Measurements from ENCODE around the gene FALEC.
"Not testable (repeated sequence)": the region's sequence is repeated elsewhere in the genome, so short reads cannot be mapped to it uniquely, and the experiment has no call there.

Gene FALEC

DNA sequence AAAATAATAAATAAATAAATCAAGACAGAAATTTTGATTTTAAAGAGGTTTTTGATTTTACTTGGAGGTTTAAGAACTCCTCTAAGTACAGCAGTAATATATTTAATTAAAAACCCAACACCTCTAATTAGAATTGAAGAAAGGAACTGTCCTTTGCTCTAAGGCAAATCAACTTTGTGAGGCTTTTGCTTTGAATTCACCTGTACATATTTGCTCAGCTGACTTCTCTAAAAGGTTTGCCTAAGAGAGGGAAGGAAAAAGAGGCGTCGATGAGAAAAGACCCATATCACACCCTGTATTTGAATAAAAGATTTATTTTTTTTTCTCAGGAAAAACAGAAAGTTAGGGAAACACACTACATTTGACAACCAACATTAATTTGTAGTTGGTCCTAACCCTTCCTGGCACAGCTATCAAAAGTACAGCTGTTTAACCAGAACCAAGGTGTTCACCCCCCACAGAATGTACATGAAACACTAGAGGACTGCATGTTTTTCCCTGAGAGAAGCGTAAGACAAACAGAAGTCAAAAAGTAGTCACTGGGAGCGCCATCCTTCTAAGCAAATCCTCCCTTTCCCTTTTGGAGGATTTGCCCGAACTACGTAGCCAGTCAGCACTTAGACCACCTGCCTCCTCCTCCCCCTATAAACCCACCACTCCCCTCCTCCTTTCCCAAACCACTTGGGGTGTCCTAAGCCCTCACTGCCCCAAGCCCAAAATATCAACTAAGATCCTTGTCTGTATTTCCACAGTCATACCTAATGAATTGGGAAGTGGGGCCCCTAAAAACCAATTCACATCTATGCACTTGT is 58.9 kb downstream of the FALEC start:
- no peak for DNase-seq (ENCODE audit: low read depth)

DNA sequence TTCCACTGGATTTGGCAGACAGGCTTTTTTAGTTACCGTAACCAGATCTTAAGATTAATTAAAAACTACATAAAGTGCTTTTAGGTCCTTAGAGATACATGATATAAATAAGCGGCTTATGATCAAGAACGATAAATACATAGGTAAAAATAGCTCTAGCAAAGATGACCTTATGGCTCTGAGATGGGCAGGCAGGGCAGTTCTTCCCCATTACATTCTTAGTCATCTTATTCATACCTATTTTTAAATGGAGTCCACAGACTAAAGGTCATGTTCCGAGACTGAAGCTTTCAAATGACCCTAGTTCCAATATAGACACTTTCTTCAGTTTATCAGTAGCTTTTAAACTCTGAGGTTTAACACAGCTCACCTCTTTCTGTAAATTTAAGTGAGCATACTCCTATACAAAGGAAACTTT is 59.5 kb downstream of the FALEC start:
- no peak for DNase-seq (ENCODE audit: low read depth)

DNA sequence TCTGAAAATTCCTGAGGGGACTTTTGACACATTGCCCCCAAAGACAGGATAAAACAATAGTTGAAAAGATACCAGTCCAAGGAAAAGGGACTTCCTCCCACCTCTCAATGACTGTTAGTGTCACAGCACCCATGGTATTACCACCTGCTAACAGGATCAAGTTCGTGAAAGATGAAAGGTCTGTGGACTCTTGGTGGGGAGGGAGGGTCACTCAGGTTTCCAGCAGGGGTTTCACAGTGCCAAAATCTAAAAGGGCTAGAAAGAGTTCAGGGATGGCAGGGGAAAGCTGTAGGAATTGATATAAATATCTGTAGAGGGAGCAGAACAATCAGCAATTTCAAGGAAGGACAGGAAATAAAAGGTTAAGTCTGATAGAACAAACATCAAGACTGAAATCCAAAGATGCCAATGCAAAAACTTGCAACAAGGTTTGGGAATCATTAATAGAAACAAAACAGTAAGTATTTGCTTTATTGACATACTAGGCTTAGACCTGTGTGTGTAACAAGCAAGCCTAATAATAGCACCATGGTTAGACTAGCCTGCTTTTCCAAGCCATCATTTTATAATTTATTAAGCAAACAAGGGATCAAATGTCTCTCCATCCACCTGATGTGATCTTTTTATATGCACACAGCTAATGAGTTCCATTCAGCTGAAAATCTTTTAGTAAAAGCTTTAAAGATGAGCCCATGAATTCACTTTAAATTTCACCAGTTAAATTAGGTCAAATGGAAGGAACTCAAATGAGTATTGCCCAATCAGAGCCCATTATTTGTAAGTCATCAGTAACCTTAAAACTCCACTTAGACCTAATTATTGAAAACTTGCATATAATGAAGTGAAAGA is 60.2 kb downstream of the FALEC start:
- DNase-seq (ENCODE audit: low read depth), result no peak

DNA sequence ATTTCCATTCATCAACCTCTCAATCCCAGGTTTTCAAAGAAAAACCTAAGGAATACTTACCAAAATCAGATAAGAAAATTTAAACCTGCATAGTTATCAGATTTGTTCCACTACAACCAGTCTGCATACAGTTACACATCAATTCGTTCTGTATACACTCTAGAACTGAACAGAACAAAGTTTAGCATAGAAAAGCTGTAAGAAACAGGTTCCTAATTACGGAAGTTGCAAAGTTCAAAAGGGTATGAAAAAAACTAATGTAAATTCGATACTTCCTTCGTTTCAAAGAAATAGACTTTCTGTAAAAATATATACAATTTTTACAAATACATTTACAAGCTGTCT is 60.8 kb downstream of the FALEC start:
- DNase-seq (ENCODE audit: low read depth), result no peak

DNA sequence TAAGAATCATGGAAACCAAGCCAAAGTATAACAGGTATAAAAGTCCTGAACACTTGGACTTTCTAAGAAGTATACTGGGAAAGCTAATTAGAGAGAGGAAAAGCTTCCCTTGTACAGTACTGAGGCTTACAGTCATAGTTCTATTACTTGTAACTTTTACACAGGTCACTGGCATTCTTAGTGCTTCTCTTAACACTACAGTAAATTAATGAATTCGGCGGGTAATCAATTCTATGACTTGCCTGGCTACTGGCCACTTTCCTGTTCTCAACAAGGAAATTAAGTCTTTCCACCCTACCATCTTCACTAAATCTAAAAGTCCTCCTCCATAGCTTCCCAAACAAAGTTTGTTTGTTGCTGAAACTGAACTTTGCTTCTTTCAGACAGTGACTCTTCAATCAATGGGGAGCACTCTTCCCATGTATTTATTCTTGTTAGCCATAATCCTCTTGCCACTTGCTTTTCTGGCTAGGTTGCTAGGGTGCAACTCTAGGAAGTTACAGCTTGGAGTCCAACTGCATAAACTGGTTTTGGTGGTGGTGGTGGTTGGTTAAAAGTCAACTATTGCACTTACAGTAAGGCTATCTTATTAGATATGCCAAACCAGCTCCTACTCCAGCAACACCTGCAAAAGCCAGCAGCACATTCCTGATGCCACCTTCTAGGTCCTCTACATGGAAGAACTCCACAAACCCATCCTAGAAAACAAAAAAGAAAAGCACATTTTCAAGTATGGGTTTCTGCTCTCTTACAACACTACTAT is 61.4 kb downstream of the FALEC start:
- no peak for DNase-seq (ENCODE audit: low read depth)

DNA sequence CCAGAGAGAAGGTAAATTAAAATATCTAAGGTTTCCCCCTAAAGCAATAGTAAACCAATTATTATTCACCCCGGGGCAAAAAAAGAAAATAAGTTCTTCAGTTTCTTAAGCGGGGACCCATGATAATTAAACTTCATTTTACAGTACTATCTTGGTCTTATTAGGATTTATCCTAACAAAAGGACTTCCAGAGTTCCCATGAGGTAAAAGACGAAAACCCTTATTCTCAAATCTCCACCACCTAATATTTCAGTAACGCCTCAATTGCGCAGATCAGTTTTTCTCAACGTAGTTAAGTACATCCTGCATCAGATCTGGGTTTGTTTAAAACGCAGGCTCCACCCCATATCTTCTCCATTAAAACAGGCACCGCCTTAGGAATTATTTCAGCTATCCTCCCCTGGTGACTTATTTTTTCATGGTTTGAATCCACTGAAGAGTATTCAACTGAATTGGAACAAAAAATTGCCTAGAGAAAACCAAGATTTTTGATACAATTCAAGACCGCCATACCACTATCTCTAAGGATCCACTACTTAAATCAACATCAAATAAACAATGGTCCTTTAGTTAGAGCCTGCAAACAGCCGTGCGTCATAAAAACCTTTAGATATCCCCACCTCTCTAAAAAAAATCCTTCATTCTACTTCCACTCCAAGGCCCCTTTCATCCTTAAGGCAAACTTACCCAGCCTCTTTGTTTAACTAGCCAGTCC is 62.2 kb downstream of the FALEC start:
- no peak for DNase-seq (ENCODE audit: low read depth)

DNA sequence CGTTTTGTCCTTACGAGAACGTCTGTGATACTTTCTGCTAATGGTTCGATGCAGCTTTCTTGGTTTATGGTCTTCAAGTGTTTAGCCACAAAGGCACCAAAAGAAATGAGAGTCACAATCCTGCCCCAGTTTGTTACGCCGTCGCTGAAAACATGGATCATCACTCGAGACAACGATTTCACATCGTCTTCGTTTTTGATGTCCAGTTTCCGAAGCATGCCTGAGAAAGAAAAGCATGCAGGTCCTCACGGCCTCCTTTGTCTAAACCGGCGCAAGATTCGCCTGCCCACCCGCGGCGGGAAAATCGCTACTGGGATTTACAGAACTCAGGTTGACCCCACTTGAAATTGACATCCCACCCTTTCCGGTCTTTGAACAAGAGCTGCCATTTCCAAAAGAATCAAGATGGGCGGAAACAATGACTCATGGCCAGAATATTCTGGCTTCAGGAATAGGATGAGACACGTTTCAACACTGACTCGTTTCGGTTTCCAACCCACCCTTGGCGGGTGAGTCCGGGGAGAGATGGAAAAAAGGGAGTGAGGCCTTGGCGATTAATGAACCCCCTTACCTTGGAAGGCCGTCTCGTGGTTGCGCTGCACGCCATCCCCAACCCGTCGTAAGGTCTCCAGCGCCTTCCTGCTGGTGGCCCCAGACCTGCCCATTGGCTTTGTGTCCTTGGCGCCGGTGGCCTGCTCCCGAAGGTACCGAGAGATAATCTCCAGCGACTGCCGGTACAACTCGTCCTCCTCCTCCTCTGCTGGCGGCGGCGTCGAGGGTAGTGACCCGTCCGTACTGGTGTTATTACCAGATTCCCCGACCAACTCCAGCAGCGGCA is 62.9 kb downstream of the FALEC start:
- peak; percentile 73 for DNase-seq (ENCODE audit: low read depth)

DNA sequence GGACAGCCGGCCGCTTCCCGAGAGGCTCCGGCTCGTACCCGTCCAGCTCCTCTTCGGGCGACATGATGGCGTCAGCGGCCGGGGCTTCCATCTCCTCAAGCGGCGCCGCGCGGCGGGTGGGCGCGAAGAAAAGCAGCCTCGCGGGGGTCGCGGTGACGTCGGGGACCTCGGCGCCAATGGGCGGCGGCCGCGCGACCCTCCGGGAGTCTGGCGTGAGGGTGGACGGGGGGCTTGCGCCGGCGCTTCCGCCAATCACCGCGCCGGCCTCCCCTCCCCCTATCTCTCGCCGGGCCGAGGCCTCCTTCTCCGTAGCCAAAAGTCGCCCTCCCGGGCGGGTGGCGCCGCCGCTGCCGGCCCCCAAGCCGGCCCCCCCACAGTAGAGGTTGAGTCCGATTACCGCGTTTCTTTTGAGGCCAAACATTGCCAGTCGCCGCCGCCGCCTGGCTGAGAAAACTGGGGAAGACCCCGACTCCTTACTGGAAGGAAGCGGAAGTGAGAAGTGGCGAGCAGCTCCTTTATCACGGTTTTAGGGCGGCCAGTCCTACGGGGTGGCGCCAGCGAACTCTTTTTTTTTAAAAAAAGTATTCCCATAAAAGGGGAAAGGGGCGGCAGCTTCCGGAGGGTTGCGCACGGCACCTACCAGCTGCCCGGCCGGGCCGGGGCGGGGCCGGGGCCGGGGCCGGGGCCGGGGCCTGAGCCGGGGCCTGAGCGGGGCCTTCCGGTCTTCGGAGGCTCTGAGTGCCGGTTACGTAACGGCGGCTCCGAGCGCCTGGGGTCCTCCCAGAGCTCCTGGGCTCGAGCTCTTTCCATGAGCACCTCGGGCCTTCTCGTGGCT is 63.8 kb downstream of the FALEC start, which contains the start of gene MCL1:
Gene MCL1 (minus strand): TSS at position 501 of the 835 bp plus-strand sequence. CDS start 80 bp downstream, at position 421.
- DNase-seq (ENCODE audit: low read depth), result peak; percentile 77

DNA sequence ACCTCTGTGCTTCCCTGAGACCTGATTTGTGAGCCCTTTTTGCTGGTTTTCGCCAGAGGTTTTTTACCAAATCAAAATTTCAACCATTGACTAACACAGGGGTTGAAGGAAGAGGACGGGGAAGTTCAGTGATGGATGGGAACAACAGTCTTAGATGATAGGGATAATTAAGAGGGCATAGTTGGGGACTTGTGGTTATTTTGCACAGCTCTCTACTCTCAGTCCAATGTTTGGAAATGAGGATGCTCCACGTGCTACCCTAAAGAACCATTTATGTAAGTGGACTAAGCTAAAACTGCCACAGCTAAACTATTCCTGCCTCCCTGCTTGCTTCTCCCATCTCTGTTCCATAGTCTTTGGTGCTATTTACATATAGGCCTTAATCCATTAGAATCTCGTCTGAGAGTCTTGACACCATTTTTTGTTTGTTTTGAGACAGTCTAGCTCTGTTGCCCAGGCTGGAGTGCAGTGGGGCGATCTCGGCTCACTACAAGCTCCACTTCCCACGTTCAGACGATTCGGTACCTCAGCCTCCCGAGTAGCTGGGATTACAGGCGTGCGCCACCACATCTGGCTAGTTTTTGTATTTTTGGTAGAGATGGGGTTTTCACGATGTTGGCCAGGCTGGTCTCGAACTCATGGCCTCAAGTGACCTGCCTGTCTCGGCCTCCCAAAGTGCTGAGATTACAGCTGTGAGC is 64.5 kb downstream of the FALEC start:
- DNase-seq (ENCODE audit: low read depth), result no peak

DNA sequence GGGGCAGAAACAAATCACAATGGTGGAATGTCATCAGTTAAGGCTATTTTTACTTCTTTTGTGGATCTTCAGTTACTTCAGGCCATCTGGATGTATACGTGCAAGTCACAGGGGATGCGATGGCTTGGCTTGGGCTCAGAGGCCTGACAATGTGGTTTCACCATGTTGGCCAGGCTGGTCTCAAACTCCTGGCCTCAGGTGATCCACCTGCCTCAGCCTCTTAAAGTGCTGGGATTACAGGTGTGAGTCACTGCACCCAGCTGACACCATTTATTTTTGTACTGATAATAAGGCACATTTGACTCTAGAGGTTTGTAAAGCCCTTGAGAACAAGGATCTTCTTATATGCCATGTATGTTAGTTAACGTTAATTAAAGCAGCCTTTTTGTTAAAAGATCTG is 65.4 kb downstream of the FALEC start:
- DNase-seq (ENCODE audit: low read depth), result not testable (repeated sequence)

DNA sequence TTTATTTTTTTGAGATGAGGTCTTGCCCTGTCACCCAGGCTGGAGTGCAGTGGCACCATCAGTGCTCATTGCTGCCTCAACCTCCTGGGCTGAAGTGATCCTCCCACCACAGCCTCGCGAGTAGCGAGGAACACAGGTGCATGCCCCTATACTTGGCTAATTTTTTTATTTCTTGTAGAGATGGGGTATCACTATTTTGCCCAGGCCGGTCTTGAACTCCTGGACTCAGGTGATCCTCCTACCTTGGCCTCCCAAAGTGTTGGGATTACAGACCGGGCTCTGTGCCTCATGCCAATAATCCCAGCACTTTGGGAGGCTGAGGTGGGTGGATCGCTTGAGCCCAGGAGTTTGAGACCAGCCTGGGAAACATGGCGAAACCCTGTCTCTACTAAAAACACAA is 65.9 kb downstream of the FALEC start:
- not testable (repeated sequence) for DNase-seq (ENCODE audit: low read depth)

DNA sequence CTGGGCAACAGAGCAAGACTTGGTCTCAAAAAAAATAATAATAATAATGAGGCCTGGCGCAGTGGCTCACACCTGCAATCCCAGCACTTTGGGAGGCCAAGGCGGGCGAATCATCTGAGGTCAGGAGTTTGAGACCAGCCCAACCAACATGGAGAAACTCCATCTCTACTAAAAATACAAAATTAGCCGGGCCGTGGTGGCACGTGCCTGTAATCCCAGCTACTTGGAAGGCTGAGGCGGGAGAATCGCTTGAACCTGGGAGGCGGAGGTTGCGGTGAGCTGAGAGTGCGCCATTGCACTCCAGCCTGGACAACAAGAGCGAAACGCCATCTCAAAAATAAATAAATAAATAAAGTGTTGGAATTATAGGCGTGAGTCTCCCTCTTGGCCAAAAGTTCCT is 66.4 kb downstream of the FALEC start:
- not testable (repeated sequence) for DNase-seq (ENCODE audit: low read depth)

DNA sequence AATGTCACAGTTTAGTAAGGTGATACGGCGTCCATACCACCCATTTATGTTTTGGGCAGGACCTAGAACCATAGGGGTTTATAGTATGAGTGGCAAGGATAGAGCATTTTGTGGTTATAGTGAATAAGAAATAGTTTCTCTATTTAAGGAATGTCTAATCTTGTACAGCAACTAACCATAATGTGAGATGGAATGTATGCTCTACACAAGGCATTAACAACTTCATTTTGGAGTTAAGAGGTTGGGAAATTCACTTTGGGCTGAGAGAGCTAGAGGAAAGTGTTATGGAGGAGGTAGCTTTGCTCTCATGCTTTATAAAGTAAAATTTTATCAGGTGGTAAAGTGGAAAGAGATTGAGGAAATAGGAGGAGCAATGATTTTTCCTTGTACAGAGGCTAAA is 66.8 kb downstream of the FALEC start:
- no peak for DNase-seq (ENCODE audit: low read depth)

Data from GM04503 (cell line).